Keratinocyte (primary cell): Measurements from ENCODE around the gene ANAPC10. TPM values are rescaled to one million over a fixed set of nuclear protein-coding genes. Genes with fewer than 3 reads are reported as not detected.

ENCODE experiments used
- DNase-seq: peaks from one replicate; pipeline ENCODE4 v3.0.0-alpha.2; 2011; ENCODE audit warnings: low read depth, missing footprints, low spot score
- FAIRE-seq: peaks from 2 replicates; lab custom pipeline; 2011; peaks lifted over from hg19 to GRCh38; lab: Jason Lieb, UNC
- H2AFZ ChIP-seq: 2 replicates; pipeline ENCODE4 v1.6.0; 2012; ENCODE audit warnings: low read length, control low read depth, inconsistent platforms; ENCODE audit not compliant: control insufficient read depth
- H3K27ac ChIP-seq: 2 replicates; pipeline ENCODE4 v1.5.1; 2011; ENCODE audit warnings: low read length; ENCODE audit not compliant: control insufficient read depth, insufficient read depth
- H3K27me3 ChIP-seq: 3 replicates; pipeline ENCODE4 v1.6.0; 2011; ENCODE audit warnings: low read length; ENCODE audit not compliant: control insufficient read depth, insufficient read depth; ENCODE audit errors: extremely low read depth
- H3K36me3 ChIP-seq, 2 experiments: 2 replicates in 1 of 2; 3 replicates in 1 of 2; pipeline ENCODE4 v1.5.1; 2011; ENCODE audit warnings: low read length in 2 of 2, mild to moderate bottlenecking in 1 of 2; ENCODE audit not compliant: control insufficient read depth in 2 of 2, insufficient read depth in 2 of 2; ENCODE audit errors: extremely low read depth in 1 of 2
- H3K4me1 ChIP-seq: 3 replicates; pipeline ENCODE4 v1.5.1; 2011; ENCODE audit warnings: low read length; ENCODE audit not compliant: control insufficient read depth, insufficient read depth; ENCODE audit errors: extremely low read depth
- H3K4me2 ChIP-seq: 3 replicates; pipeline ENCODE4 v1.6.0; 2011; ENCODE audit warnings: low read depth, low read length; ENCODE audit not compliant: control insufficient read depth, insufficient read depth; ENCODE audit errors: extremely low read depth
- H3K4me3 ChIP-seq, 3 experiments: fragments of 200-600 bp in 1 of 3; sonication (generic) in 1 of 3; 2 replicates in 2 of 3; 3 replicates in 1 of 3; pipeline ENCODE4 v1.5.1; 2011 to 2016; ENCODE audit warnings: low read length in 3 of 3, mild to moderate bottlenecking in 3 of 3, control low read depth in 2 of 3, inconsistent platforms in 1 of 3, low read depth in 1 of 3, mixed read lengths in 1 of 3, mixed run types in 1 of 3, moderate library complexity in 1 of 3; ENCODE audit not compliant: control insufficient read depth in 2 of 3, insufficient read depth in 2 of 3; ENCODE audit errors: extremely low read depth in 1 of 3
- H3K79me2 ChIP-seq: 2 replicates; pipeline ENCODE4 v1.6.0; 2012; ENCODE audit warnings: low read length; ENCODE audit not compliant: control insufficient read depth, insufficient read depth
- H3K9ac ChIP-seq: 3 replicates; pipeline ENCODE4 v1.6.0; 2011; ENCODE audit warnings: low read length; ENCODE audit not compliant: control insufficient read depth, insufficient read depth; ENCODE audit errors: extremely low read depth
- H3K9me1 ChIP-seq: 3 replicates; pipeline ENCODE4 v1.6.0; 2011; ENCODE audit warnings: low read length; ENCODE audit not compliant: control insufficient read depth, insufficient read depth; ENCODE audit errors: extremely low read depth
- H3K9me3 ChIP-seq: 2 replicates; pipeline ENCODE4 v1.5.1; 2012; ENCODE audit warnings: low read depth, low read length; ENCODE audit not compliant: control insufficient read depth
- H4K20me1 ChIP-seq: 3 replicates; pipeline ENCODE4 v1.6.0; 2011; ENCODE audit warnings: low read length; ENCODE audit not compliant: control insufficient read depth, insufficient read depth; ENCODE audit errors: extremely low read depth
- CTCF ChIP-seq, 3 experiments: IDR thresholded peaks in 1 of 3; conservative IDR thresholded peaks in 1 of 3; optimal IDR thresholded peaks in 1 of 3; 2 replicates in 2 of 3; 3 replicates in 1 of 3; pipeline versions ENCODE3 to v1.5.1; 2011; ENCODE audit warnings: low read length in 3 of 3, mild to moderate bottlenecking in 3 of 3, moderate library complexity in 2 of 3, control low read depth in 1 of 3, inconsistent platforms in 1 of 3; ENCODE audit not compliant: insufficient read depth in 2 of 3; ENCODE audit errors: extremely low read depth in 1 of 3
- EZH2 ChIP-seq: IDR thresholded peaks from one replicate; pipeline ENCODE4 v1.6.1; 2012; ENCODE audit warnings: inconsistent platforms, mild to moderate bottlenecking, low read length, moderate library complexity
- dilution Hi-C: fragments of 300-500 bp; cut with MboI; formaldehyde crosslinking; loops from one replicate; pipeline ENCODE4 v1.7.0; 2020; ENCODE audit warnings: low sequenced_read_pairs; ENCODE audit not compliant: extremely low pct_ligation_motif_present
- polyA plus RNA-seq, 5 experiments: library from polyadenylated mRNA; depleted of rRNA in 3 of 5; stranded (reverse) in 3 of 5; stranded (forward) in 1 of 5; unstranded in 1 of 5; fragments of >200 nt; gene quantifications; 1 replicate in 1 of 5; 2 replicates in 3 of 5; 3 replicates in 1 of 5; pipeline versions ENCODE4 v1.2.1 to v1.2.3, GENCODE V29; 2011 to 2012; ENCODE audit warnings: missing spikeins in 2 of 5, low read depth in 1 of 5, low replicate concordance in 1 of 5

ANAPC10 gene
- polyA plus RNA-seq, 1 donor (not counting 4 experiments of a cell fraction or from before 2014, with no cell fraction given): 34.3 TPM

GRCh38 chr4:145044341-145044740 is 53.7 kb downstream of the ANAPC10 start:
- no peaks in the 10 kb centered on the region for H3K36me3 ChIP-seq
- dilution Hi-C loops: no loop called here
- H2AFZ ChIP-seq: no peak overlapping the region
- H3K27me3 ChIP-seq: no peaks in the 10 kb centered on the region
- H3K9ac ChIP-seq: no peak overlapping the region
- no peak overlapping the region for H3K4me3 ChIP-seq
- no peak overlapping the region for H3K27ac ChIP-seq
- no peaks in the 10 kb centered on the region for H3K9me3 ChIP-seq
- FAIRE-seq: no peak
- no peak overlapping the region for H3K4me2 ChIP-seq
- no peaks in the 10 kb centered on the region for H3K4me1 ChIP-seq
- TF ChIP-seq EZH2 (no peak), CTCF (optimal IDR thresholded peaks at IDR 0.05 in 1 of 3, IDR thresholded peaks at IDR 0.05 in 1 of 3, conservative IDR thresholded peaks at IDR 0.05 in 1 of 3; ENCODE audit: extremely low read depth in 1 of 3, insufficient read depth in 2 of 3, low read length in 3 of 3) (no peak)
- H3K79me2 ChIP-seq: peaks cover 4% of the 10 kb centered on the region
- DNase-seq: no peak
- no peaks in the 10 kb centered on the region for H4K20me1 ChIP-seq
- H3K9me1 ChIP-seq: no peaks in the 10 kb centered on the region

GRCh38 chr4:145043306-145043705 is 54.7 kb downstream of the ANAPC10 start:
- Histone ChIP-seq H3K9me1 (no peaks in the 10 kb centered on the region), H3K9me3 (no peaks in the 10 kb centered on the region), H3K4me2 (no peak overlapping the region), H3K4me1 (no peaks in the 10 kb centered on the region), H3K27me3 (no peaks in the 10 kb centered on the region), H4K20me1 (no peaks in the 10 kb centered on the region), H3K36me3 (no peaks in the 10 kb centered on the region), H3K79me2 (peaks cover 4% of the 10 kb centered on the region), H3K27ac (no peak overlapping the region), H3K9ac (no peak overlapping the region), H3K4me3 (no peak overlapping the region), H2AFZ (no peak overlapping the region)
- DNase-seq: no peak
- TF ChIP-seq EZH2 (no peak), CTCF (optimal IDR thresholded peaks at IDR 0.05 in 1 of 3, IDR thresholded peaks at IDR 0.05 in 1 of 3, conservative IDR thresholded peaks at IDR 0.05 in 1 of 3; ENCODE audit: extremely low read depth in 1 of 3, insufficient read depth in 2 of 3, low read length in 3 of 3) (no peak)
- dilution Hi-C loops: no loop called here
- no peak for FAIRE-seq
